Measurements from ENCODE around the gene CLIC6.

DNA sequence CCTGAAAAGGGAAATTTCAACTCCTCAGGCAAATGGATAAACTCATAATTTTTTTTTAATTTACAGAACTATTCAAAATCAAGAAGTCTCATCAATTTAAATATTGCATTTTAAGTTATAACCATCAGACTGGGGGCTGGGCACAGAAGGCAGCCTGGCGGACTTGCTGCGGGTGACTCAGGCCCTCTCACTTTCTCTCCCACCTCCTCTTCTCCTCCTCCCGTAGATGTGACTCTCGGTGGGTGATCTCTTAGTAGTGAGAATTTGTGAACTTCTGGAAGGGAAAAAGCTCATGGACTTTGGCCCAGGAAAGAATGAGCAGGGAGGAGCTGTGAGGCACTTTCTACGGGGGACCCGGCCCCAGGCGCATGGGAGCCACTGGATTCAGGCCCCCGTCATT lies 32.9 kb downstream of the CLIC6 start:
- TF ChIP-seq POLR2A (IDR thresholded peaks at IDR 0.05): no peak
- TF ChIP-seq, protein P1, sequence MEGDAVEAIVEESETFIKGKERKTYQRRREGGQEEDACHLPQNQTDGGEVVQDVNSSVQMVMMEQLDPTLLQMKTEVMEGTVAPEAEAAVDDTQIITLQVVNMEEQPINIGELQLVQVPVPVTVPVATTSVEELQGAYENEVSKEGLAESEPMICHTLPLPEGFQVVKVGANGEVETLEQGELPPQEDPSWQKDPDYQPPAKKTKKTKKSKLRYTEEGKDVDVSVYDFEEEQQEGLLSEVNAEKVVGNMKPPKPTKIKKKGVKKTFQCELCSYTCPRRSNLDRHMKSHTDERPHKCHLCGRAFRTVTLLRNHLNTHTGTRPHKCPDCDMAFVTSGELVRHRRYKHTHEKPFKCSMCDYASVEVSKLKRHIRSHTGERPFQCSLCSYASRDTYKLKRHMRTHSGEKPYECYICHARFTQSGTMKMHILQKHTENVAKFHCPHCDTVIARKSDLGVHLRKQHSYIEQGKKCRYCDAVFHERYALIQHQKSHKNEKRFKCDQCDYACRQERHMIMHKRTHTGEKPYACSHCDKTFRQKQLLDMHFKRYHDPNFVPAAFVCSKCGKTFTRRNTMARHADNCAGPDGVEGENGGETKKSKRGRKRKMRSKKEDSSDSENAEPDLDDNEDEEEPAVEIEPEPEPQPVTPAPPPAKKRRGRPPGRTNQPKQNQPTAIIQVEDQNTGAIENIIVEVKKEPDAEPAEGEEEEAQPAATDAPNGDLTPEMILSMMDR (IDR thresholded peaks at IDR 0.05): no peak

All from prostate gland (tissue), 2 donors.